Adrenal gland (tissue), 5 donors: ENCODE data around the gene EFNA5.

Experiments used
- POLR2A ChIP-seq, 2 donors: fragments of 450-650 bp; IDR thresholded peaks; one replicate each; pipeline ENCODE4 v1.6.1; 2017; ENCODE audit warnings: antibody characterized with exemption in 2 of 2, mild to moderate bottlenecking in 2 of 2, moderate library complexity in 1 of 2
- TF ChIP-seq, protein P1 (sequence below), 6 experiments: fragments of 450-650 bp in 4 of 6; fragments of 200-600 bp in 2 of 6; sonication (generic) in 1 of 6; IDR thresholded peaks; 1 replicate in 5 of 6; 2 replicates in 1 of 6; pipeline versions ENCODE4 v1.5.1 to v1.8.0; 2016 to 2021; ENCODE audit warnings: antibody characterized with exemption in 6 of 6, mild to moderate bottlenecking in 2 of 6, moderate library complexity in 1 of 6
- donor health status: DM: no; HTN: no; CAD: no.

DNA sequence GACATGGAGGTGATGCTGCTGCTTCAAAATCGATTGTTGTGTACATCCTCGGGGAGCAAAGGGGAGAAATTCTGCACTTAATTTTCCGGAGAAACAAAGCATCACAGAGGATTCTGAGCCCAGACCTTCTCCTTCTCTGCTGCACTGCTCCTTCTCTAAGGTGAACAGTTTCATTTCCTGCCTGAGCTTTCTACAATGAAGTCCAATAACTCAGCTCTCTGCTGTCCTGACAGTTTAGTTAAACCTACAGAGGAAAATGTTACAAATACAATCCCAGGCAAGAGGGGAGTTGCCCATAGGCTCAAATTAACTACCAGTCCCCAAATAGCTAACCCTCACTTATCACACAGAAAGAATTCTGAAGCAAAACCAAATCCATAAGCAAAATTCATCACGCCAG, 206.3 kb downstream of the EFNA5 start:
- TF ChIP-seq, protein P1, sequence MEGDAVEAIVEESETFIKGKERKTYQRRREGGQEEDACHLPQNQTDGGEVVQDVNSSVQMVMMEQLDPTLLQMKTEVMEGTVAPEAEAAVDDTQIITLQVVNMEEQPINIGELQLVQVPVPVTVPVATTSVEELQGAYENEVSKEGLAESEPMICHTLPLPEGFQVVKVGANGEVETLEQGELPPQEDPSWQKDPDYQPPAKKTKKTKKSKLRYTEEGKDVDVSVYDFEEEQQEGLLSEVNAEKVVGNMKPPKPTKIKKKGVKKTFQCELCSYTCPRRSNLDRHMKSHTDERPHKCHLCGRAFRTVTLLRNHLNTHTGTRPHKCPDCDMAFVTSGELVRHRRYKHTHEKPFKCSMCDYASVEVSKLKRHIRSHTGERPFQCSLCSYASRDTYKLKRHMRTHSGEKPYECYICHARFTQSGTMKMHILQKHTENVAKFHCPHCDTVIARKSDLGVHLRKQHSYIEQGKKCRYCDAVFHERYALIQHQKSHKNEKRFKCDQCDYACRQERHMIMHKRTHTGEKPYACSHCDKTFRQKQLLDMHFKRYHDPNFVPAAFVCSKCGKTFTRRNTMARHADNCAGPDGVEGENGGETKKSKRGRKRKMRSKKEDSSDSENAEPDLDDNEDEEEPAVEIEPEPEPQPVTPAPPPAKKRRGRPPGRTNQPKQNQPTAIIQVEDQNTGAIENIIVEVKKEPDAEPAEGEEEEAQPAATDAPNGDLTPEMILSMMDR (IDR thresholded peaks at IDR 0.05): no peak
- TF ChIP-seq POLR2A (IDR thresholded peaks at IDR 0.05): no peak
